Neutrophil (primary cell): Measurements from ENCODE around the gene ANKRD44.

Experiments used
- H3K27ac ChIP-seq: fragments of 200-600 bp; sonication (generic); 2 replicates; pipeline ENCODE4 v1.5.1; 2016; ENCODE audit warnings: mild to moderate bottlenecking, moderate library complexity
- H3K27me3 ChIP-seq: fragments of 200-600 bp; sonication (generic); 2 replicates; pipeline ENCODE4 v1.6.0; 2016; ENCODE audit warnings: mild to moderate bottlenecking
- H3K36me3 ChIP-seq: fragments of 200-600 bp; sonication (generic); 2 replicates; pipeline ENCODE4 v1.5.1; 2017
- H3K4me1 ChIP-seq, 2 experiments: fragments of 200-600 bp in 1 of 2; sonication (generic) in 1 of 2; 1 replicate in 1 of 2; 2 replicates in 1 of 2; pipeline versions ENCODE4 v1.5.1 to v1.6.1; 2013 to 2016; ENCODE audit warnings: low read depth in 1 of 2, low read length in 1 of 2, mild to moderate bottlenecking in 1 of 2, moderate library complexity in 1 of 2; ENCODE audit not compliant: control insufficient read depth in 1 of 2, insufficient read depth in 1 of 2
- H3K4me3 ChIP-seq, 2 experiments: fragments of 200-600 bp in 1 of 2; sonication (generic) in 1 of 2; 1 replicate in 1 of 2; 2 replicates in 1 of 2; pipeline ENCODE4 v1.5.1; 2013 to 2016; ENCODE audit warnings: low read depth in 1 of 2, low read length in 1 of 2, mild to moderate bottlenecking in 1 of 2, moderate library complexity in 1 of 2
- H3K9me3 ChIP-seq: fragments of 200-600 bp; sonication (generic); 2 replicates; pipeline ENCODE4 v1.5.1; 2016
- CTCF ChIP-seq: fragments of 200-600 bp; sonication (generic); IDR thresholded peaks from 2 replicates; pipeline ENCODE4 v1.5.1; 2016; ENCODE audit warnings: antibody characterized with exemption

ANKRD44 gene

GRCh38 chr2:197308996-197309690 lies 1.4 kb downstream of the ANKRD44 start:
- no peaks in the 10 kb centered on the region for H3K27me3 ChIP-seq
- H3K9me3 ChIP-seq, result no peaks in the 10 kb centered on the region
- H3K4me3 ChIP-seq, result peak overlapping the region; percentile 76 to 79
- H3K27ac ChIP-seq, result peak overlapping the region; percentile 99
- TF ChIP-seq CTCF, result no peak
- no peaks in the 10 kb centered on the region for H3K36me3 ChIP-seq
- peaks cover 61 to 66% of the 10 kb centered on the region in 2 experiments for H3K4me1 ChIP-seq

DNA sequence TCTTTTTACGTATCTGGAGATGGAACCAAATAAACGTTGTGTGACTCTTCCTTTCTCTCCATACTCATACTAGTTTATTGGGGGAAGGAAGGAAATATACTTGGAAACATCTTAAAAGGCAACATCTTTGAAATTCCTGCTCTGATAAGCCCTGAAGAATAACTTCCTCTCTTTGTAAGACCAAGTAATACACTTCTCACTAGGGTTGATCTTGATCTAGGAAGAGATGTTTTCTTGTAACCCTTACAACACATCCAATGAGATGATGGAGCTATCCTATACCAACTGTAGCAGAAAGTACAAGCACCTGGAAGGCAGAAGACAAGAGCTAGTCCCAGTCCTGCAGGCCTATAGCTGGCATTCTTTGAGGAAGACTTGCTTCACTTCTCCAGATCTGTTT lies 2.0 kb downstream of the ANKRD44 start:
- H3K4me1 ChIP-seq, result peaks cover 67 to 71% of the 10 kb centered on the region in 2 experiments
- no peak for TF ChIP-seq CTCF
- H3K4me3 ChIP-seq, result peak overlapping the region; percentile 76 to 79
- H3K36me3 ChIP-seq, result no peaks in the 10 kb centered on the region
- H3K27me3 ChIP-seq, result no peaks in the 10 kb centered on the region
- peak overlapping the region; percentile 99 for H3K27ac ChIP-seq
- H3K9me3 ChIP-seq, result no peaks in the 10 kb centered on the region

DNA sequence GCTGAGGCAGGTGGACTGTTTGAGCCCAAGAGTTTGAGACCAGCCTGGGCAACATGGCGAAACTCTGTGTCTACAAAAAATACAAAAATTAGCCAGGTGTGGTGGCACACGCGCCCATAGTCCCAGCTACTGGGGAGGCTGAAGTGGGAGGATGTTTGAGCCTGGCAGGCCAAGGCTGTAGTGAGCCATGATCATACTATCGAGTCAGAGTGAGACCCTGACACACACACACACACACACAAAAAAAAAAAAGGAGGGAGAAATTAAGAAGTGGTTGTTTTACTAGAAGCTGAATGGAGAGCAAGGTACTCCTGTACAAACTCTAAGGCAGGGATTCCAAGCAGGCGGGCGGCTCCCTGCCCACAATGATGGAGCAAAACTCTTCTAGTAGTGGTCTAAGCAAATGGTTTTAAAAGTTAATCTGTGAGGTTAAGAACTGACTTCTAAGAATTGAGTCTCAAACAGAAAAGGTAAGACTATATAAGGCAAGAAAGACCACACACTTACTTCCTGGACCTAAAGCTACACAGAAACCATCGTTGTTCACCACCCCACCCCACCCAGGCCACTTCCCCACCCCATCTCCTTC lies 2.6 kb downstream of the ANKRD44 start:
- H3K27ac ChIP-seq, result peak overlapping the region; percentile 99
- H3K4me3 ChIP-seq, result peak overlapping the region; percentile 76 to 79

DNA sequence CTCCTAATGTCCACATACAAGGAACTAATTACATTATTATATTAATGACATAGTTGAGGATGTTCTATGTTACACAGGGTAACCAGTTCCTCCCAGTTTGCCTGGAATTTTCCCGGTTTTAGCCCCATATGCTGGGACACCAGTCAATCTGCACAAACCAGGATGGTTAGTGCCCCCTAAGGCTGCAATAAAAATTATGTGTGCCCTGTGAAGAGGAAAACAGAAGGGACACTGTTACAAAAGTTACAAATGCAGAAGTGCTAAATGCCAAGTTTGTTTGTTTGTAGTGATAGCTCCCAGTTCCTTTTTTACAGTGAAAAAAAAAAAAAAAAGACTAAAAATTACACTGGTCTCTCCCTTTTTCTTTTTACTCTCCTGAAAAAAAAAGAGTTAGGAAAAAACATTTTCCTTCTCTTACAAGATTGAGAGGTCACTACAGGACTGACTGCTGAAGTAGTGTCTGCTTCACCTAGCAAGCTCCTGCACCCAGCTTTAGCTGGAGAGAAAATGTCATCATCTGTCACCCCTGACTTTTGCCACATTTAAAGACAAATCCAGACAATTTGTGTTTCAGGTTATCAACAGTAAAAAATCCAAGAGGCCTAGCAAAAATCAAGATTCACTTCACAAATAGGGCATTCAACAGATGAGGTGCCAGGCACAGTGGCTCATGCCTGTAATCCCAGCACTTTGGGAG lies 3.2 kb downstream of the ANKRD44 start:
- no peaks in the 10 kb centered on the region for H3K36me3 ChIP-seq
- TF ChIP-seq CTCF, result peak; percentile 33
- peak overlapping the region; percentile 76 to 79 for H3K4me3 ChIP-seq
- H3K27ac ChIP-seq, result peak overlapping the region; percentile 99
- no peaks in the 10 kb centered on the region for H3K9me3 ChIP-seq
- no peaks in the 10 kb centered on the region for H3K27me3 ChIP-seq
- peaks cover 79 to 83% of the 10 kb centered on the region in 2 experiments for H3K4me1 ChIP-seq

More for the DNA sequence above, 2.6 kb downstream of the ANKRD44 start:
- Histone ChIP-seq H3K36me3 (no peaks in the 10 kb centered on the region), H3K4me1 (peaks cover 72 to 77% of the 10 kb centered on the region in 2 experiments), H3K27me3 (no peaks in the 10 kb centered on the region), H3K9me3 (no peaks in the 10 kb centered on the region)
- TF ChIP-seq CTCF, result no peak

- H3K4me1 ChIP-seq, result peaks cover 84 to 87% of the 10 kb centered on the region in 2 experiments
- H3K4me3 ChIP-seq, result peak overlapping the region; percentile 76 to 79
- H3K9me3 ChIP-seq, result no peaks in the 10 kb centered on the region
- peak overlapping the region; percentile 99 for H3K27ac ChIP-seq
- no peaks in the 10 kb centered on the region for H3K27me3 ChIP-seq
- no peaks in the 10 kb centered on the region for H3K36me3 ChIP-seq
- no peak for TF ChIP-seq CTCF
These were observed 3.9 kb downstream of the ANKRD44 start for GRCh38 chr2:197306696-197307040.
